ENCODE results near the gene MAN2C1. TPM values are rescaled to one million over a fixed set of nuclear protein-coding genes. Genes with fewer than 3 reads are reported as not detected.

MAN2C1 gene
- 42.5 and 82.5 TPM in 2 replicates for polyA plus RNA-seq (2011; rRNA removed)
- 57.2 and 63.1 TPM in 2 replicates for polyA minus RNA-seq (2011; rRNA and poly(A)+ RNA removed)

DNA sequence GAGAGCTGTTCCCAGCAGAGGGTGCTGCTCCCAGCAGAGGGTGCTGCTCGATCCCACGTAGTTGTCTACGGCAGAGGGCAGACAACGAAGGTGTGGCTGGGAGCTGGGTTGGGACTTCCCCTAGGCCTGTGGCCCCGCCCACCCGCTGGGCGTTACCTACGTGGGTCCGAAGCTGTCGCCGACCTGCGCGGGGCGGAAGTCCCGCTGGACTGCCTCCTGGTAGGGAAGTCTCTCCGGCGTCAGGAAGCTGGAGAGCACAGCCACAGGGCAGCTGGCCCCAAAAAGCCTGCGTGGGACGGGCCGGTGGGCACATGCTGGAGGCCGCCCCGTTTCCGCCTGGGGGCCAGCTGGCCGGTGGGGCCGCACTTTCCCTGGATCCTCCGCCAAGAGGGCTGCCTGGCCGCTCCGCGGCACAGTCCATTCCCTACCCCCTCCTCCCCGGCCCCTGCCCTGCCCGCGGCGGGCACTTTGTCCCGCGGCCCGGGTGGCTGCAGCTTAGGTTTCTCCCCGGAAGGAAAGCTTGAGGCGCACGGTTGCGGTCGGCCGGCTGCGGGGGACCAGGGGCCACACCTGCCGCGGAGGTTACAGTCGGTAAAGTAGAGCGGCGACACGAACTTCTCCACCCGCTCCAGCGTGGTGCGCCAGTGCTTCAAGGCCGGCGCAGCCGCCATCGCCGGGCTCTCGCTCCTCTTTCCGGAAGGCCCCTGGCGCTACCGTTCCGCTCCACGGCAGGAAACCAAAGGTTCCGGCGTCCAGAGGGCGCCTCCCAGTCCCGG is at the start of gene MAN2C1:
Gene MAN2C1, minus strand, starts transcription at position 695 of the 776 bp plus-strand sequence. Its CDS starts 24 bp downstream, at position 671.
- POLR2A ChIA-PET, result interaction anchor here (0.9 to 1.1 kb wide), 2 partner anchors 82 to 87 kb away, joined by 5 to 6 read pairs; no protein-coding TSS in a partner anchor
- Histone ChIP-seq H3K36me3 (ENCODE audit: control insufficient read depth, insufficient read depth, low read length) (peaks cover 24% of the 10 kb centered on the region), H3K4me3 (ENCODE audit: low read depth, low read length) (peak within 1 kb of the TSS; percentile 87), H3K27me3 (ENCODE audit: control insufficient read depth, insufficient read depth, low read length) (no peaks in the 10 kb centered on the region)
- CTCF ChIA-PET, result interaction anchor here (0.6 to 3.3 kb wide), 22 partner anchors 9 to 444 kb away, joined by 3 to 19 read pairs (median 5); partner anchors contain the start of genes IMP3 and NEIL1
- peak; percentile 75 for DNase-seq (ENCODE audit: low read depth)
- TF ChIP-seq, protein P1, sequence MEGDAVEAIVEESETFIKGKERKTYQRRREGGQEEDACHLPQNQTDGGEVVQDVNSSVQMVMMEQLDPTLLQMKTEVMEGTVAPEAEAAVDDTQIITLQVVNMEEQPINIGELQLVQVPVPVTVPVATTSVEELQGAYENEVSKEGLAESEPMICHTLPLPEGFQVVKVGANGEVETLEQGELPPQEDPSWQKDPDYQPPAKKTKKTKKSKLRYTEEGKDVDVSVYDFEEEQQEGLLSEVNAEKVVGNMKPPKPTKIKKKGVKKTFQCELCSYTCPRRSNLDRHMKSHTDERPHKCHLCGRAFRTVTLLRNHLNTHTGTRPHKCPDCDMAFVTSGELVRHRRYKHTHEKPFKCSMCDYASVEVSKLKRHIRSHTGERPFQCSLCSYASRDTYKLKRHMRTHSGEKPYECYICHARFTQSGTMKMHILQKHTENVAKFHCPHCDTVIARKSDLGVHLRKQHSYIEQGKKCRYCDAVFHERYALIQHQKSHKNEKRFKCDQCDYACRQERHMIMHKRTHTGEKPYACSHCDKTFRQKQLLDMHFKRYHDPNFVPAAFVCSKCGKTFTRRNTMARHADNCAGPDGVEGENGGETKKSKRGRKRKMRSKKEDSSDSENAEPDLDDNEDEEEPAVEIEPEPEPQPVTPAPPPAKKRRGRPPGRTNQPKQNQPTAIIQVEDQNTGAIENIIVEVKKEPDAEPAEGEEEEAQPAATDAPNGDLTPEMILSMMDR (IDR thresholded peaks at IDR 0.05; ENCODE audit: insufficient read depth, low read depth, low read length), result peak; percentile 77

DNA sequence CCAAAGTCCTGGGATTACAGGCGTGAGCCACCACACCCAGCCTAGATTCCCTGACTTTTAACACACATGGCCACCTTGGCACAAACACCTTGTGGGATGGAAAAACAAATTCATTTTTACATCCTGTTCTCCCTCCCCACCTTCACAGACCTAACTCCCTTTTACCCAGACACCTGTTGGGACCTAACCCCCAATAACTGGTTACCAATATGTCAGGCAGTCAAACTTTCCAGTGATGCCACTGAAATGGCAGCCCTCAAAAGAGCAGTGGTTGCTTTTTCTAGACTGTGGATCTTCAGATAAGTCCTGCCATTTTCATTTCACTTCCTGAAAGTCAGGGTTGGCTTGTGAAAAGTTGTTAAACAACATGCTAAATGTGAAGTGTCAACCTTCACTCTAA is 48.2 kb upstream of the MAN2C1 start:
- ChIA-PET POLR2A (no interaction called here), CTCF (no interaction called here)
- no peak overlapping the region for H3K4me3 ChIP-seq (ENCODE audit: low read depth, low read length)
- H3K36me3 ChIP-seq (ENCODE audit: control insufficient read depth, insufficient read depth, low read length), result peaks cover 7% of the 10 kb centered on the region
- TF ChIP-seq, protein P1 (IDR thresholded peaks at IDR 0.05; ENCODE audit: insufficient read depth, low read depth, low read length), result no peak
- DNase-seq (ENCODE audit: low read depth), result no peak
- no peaks in the 10 kb centered on the region for H3K27me3 ChIP-seq (ENCODE audit: control insufficient read depth, insufficient read depth, low read length)

DNA sequence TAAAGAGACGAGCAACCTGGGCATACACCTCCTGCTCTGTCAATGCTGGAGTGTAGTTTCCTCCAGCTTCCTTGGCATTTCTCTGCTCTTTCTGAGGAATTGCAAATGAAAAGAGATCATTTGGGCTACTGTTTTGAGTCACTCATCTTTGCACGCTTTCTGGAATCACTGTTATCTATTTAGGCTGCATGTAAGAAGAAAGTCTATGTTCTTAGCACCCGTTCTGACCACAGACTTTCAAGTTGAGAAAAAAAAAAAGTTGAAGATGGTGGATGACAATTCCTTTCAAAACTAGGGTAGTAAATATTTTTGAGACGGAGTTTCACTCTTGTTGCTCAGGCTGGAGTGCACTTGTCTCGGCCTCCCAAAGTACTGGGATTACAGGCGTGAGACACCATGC is 41.8 kb upstream of the MAN2C1 start:
- peaks cover 19% of the 10 kb centered on the region for H3K36me3 ChIP-seq (ENCODE audit: control insufficient read depth, insufficient read depth, low read length)
- TF ChIP-seq, protein P1 (IDR thresholded peaks at IDR 0.05; ENCODE audit: insufficient read depth, low read depth, low read length), result no peak
- no peak for DNase-seq (ENCODE audit: low read depth)
- H3K27me3 ChIP-seq (ENCODE audit: control insufficient read depth, insufficient read depth, low read length), result no peaks in the 10 kb centered on the region
- POLR2A ChIA-PET, result no interaction called here
- CTCF ChIA-PET, result no interaction called here
- H3K4me3 ChIP-seq (ENCODE audit: low read depth, low read length), result no peak overlapping the region

DNA sequence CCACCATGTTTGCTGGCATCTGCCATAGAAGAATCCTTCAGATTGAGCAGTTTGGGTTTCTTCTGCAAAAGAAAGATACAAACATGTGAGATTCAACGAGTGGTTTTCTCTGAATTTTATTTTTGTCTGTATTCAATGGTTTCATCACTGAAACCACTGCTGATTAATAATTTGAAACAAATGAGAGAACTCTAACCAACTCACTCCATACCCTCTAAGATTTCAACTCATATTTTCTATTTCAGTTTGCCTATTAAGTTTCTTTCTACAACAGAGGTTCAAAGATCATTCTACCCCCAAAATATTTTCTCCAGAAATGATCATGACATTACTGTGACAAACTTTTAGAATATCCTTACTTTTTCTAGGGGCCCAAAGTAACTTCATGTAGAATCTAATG is 38.7 kb upstream of the MAN2C1 start:
- no peak for DNase-seq (ENCODE audit: low read depth)
- H3K4me3 ChIP-seq (ENCODE audit: low read depth, low read length), result no peak overlapping the region
- TF ChIP-seq, protein P1 (IDR thresholded peaks at IDR 0.05; ENCODE audit: insufficient read depth, low read depth, low read length), result no peak
- ChIA-PET CTCF (interaction anchor here (1.0 to 1.4 kb wide), 2 partner anchors 231 to 278 kb away, joined by 3 read pairs; no protein-coding TSS in a partner anchor), POLR2A (no interaction called here)
- H3K36me3 ChIP-seq (ENCODE audit: control insufficient read depth, insufficient read depth, low read length), result peaks cover 16% of the 10 kb centered on the region
- no peaks in the 10 kb centered on the region for H3K27me3 ChIP-seq (ENCODE audit: control insufficient read depth, insufficient read depth, low read length)

- TF ChIP-seq, protein P1 (IDR thresholded peaks at IDR 0.05; ENCODE audit: insufficient read depth, low read depth, low read length), result no peak
- DNase-seq (ENCODE audit: low read depth), result no peak
- Histone ChIP-seq H3K4me3 (ENCODE audit: low read depth, low read length) (no peak overlapping the region), H3K27me3 (ENCODE audit: control insufficient read depth, insufficient read depth, low read length) (no peaks in the 10 kb centered on the region), H3K36me3 (ENCODE audit: control insufficient read depth, insufficient read depth, low read length) (peaks cover 6% of the 10 kb centered on the region)
- ChIA-PET CTCF (no interaction called here), POLR2A (no interaction called here)
Measured at GRCh38 chr15:75403892-75404291, 35.5 kb upstream of the MAN2C1 start.

Data from BJ (cell line).